ENCODE results near the gene THEMIS.
"Not testable (repeated sequence)": the region's sequence is repeated elsewhere in the genome, so short reads cannot be mapped to it uniquely, and the experiment has no call there.

Gene THEMIS

DNA sequence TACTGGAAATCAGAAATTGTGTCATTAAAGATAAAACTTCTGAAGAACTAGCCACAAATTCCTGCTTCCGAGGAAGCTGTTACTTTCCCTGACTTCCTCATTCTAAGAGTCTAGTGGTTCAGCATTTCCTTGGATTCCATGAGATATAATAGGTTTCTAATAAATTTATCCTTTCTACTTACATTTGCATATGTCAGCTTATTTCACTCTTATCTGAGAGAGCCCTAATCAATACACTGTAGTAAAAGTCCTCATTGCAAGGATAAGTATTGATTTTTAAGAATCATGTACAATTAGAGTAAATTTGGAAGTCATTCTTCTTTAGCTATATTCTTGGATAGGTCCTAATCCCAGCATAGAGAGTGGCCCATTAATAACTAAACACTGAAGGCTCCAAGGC is 16.9 kb upstream of the THEMIS start:
- no peak for DNase-seq (ENCODE audit: extremely low read depth in 1 of 2, low read depth in 1 of 2)

DNA sequence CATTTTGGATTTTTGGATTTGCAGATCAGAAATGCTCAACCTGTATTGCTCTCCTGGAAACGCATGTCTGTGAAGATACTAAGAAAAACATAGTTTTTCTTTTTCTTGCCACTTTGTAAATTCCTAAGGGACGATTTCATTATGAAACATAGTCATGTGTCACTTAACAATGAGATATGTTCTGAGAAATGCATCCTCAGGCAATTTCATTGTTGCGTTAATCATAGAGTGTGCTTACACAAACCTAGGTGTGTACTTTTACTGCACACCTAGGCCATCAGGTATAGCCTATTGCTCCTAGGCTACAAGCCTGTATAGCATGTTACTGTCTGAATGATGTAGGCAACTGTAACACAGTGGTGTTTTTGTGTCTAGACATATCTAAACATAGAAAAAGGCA is 13.4 kb upstream of the THEMIS start:
- DNase-seq (ENCODE audit: extremely low read depth in 1 of 2, low read depth in 1 of 2), result no peak

DNA sequence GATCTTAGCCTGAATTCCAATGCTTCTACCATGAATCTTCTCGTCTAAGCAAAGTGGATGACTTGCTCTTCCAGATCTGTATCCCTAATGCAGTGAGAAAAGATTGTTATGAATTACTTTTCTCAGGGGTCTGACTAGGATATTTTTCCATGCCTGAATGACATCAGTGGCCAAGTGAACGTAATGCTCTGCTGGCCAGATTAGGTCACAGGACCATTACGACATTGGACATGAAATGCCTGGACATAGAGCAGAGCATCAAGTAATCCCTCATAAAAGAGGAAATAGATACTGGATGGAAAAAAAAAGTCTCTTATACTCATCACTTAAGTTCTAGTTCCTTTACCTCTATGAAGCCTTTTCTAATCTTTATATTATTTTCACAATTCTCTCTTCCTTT is 12.1 kb upstream of the THEMIS start:
- DNase-seq (ENCODE audit: extremely low read depth in 1 of 2, low read depth in 1 of 2), result no peak

DNA sequence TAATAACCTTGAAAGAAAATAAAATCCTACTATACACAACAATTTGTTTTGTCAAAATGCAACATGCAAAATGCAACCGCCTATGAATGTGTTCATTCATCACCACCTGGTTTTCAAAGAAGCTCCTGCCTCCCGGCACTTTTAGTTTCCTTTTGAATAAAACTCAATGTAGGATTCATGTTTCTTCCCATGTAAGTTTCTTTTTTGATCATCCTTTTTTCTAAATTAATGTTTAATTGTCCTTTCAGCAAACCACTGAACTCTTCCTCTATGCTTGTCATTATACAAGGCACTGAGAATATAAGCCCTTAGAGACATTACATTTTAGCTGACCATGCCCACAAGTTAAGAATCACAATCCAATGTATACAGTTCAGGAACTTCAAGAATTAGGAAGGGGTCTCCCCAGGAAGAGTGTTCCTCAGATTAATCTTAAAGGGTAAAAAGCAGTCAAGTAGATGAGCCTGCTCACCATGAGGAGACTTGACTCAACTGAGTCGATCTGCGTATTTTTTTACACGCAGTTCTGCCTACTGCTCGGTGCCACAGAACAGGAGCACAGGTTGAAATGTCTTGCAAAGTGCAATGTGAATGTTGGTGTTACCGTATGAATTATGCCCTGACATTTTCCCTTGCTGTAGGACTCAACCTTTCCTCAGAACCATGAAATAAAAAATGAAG is 7.2 kb upstream of the THEMIS start:
- no peak for DNase-seq (ENCODE audit: extremely low read depth in 1 of 2, low read depth in 1 of 2)

DNA sequence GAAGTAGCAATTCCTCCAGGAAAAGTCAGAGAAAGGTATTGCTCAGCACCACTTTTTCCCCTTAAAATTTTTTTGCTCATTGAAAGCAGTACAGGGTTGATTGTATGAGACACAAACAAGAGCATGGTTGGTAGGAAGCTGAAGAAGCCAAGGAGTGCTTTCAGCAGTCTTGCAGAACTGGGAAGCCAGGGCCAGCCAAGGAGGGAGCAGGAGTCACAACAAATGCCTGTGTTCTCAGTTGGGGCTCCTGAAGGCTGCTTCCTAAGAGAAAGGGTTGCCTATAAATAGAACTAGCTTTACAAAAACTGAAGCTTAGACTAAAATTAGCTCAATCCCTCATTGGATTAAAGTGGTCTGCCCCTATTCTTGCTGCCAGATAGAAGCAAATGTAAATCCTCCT is 3.3 kb upstream of the THEMIS start:
- no peak for DNase-seq (ENCODE audit: extremely low read depth in 1 of 2, low read depth in 1 of 2)

DNA sequence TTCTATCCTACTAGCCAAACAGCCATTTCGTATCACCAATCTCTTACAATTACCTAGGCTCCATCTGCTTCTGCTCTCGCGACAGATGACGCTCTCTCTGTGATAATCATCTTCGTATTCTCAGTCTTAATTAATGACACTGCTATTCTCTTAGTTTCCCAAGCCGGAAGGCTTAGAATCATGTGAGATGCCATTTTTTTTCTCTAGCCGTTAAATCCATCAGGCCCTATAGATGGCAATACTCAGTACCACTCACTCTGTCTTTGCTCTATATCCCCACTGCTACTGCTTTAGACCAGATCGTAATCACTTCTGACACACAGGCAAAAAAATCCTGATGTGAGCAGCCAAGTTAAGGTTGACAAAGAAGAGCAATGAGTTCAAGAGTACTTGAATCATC is 2.1 kb upstream of the THEMIS start:
- DNase-seq (ENCODE audit: extremely low read depth in 1 of 2, low read depth in 1 of 2), result no peak

DNA sequence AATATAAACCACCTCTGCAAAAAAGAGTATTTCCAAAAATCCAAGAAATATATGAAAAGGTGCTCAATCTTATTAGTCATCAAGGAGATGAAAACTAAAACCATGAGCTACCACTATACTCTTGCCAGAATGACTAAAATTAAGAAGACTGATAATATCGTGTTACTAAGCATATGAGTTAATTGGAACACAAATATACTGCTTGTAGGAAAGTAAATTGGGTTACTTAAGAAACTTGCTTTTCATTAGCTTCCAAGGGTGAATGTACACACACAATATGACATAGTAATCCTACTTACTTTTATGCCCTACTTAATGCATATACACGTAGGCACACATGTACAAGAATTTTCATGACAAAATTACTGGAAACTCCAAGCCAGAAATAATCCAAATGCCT is 3.4 kb downstream of the THEMIS start:
- DNase-seq (ENCODE audit: extremely low read depth in 1 of 2, low read depth in 1 of 2), result no peak

DNA sequence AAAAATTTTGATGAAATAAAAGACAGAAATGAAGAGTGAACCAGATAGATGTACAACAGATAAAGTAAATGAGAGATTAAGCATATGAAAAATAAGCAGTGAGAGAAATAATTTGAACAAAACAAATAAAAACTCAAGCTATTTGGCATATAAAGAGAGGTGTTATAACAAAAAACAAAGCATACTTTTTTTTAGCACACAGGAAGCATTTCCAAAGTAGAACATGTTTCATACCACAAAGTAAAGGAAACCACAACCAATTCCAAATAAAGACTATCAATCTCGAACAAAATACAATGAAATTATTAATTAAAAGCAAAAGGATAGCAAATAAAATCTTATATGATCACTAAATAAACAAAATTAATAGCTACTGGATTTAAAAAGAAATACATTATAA is 6.8 kb downstream of the THEMIS start:
- no peak for DNase-seq (ENCODE audit: extremely low read depth in 1 of 2, low read depth in 1 of 2)

DNA sequence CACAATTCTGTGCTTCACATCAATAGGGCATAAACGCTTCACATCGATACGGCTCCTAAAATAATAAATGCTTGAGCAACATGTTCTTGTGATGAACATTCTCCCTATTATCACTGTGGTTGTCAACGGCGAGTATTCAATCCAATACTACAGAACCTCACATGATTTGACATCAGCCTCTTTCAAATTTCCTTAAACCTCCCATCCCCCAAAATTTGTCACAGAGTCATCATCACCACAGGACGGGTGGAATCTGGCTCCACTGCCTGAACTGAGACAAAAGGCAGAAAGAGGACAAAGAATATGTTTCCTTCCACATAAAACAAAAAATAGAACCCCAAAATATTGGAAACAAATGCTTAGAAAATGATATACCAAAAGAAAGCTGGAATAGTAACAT is 7.3 kb downstream of the THEMIS start:
- DNase-seq (ENCODE audit: extremely low read depth in 1 of 2, low read depth in 1 of 2), result no peak

DNA sequence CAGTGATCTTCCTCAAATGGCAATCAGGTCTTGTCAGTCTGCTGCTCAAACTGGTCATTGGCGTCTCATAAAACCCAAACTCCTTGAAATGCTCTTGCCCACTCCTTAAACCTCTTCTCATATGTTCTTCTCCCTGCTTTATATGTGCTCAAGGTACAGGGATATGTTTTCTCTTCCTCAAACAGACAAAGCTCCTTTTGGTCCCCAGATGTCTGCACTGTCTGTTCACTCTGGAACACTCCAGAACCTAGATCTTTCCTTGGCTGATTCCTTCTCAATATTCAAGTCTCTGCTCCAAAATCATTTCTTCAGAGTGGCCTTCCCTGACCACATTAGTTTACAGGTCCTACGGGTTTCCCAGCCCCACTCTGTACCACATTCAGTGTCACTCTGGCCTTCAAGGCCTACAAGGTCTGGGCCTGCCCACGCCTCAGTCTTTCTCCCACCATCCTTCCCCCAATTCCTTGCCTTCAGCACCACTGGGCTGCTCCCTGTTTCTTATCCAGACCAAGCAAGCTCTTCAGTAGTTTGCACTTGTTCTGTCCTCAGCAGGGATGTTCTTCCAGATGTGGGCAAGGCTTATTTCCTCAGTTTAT is 9.0 kb downstream of the THEMIS start:
- no peak for DNase-seq (ENCODE audit: extremely low read depth in 1 of 2, low read depth in 1 of 2)

DNA sequence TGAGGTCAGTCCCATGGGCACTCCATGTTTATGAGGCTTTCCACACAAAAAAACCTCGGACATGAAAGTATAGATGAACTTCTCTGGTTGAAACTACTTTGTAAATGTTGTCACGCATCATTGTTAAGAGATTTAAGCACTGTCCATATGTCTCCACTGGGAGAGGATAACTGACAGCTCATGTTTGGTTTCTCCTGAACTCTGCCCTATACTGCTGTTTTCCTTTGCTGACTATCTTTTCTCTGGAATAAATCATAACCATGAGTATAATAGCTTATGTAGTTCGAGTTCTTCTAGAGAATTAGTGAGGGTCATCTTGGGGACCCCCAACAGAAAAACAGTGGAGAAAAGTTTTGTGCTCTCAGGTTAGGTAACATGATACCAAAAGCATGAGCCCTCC is 14.3 kb downstream of the THEMIS start:
- DNase-seq (ENCODE audit: extremely low read depth in 1 of 2, low read depth in 1 of 2), result no peak

DNA sequence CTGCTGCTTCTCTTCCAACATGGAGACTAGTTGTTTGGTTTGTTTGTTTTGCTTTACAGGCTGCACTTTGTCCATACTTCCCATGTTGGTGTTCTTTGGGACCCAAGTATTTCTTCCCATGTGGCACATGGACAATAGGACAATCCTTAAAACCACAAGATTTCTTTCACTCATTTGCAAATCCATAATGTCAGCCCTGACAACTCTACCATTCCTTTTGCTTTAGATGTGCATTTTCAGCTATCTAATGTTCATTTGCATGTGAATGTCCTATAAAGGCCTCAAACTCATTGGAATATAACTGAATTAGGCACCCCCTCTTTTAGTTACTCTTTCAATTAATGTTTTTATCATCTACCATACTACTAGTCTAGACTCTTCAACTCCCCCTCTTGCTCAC is 16.7 kb downstream of the THEMIS start:
- no peak for DNase-seq (ENCODE audit: extremely low read depth in 1 of 2, low read depth in 1 of 2)

DNA sequence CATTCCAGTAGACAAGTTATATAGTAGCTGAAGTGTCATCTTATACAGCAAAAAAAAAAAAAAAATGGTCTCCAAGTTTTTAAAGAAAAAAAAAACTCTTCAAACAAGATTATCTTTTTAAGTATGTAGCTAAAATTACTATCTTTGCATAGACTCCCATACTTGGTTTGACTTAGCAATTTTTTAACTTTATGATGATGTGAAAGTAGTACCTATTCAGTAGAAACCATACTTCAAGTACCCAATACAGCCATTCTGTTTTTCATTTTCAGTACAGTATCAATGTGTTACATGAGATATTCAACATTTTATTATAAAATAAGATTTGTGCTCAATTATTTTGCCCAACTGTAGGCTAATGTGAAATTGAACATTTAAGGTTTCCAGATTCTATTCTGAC is 18.9 kb downstream of the THEMIS start:
- not testable (repeated sequence) for DNase-seq (ENCODE audit: extremely low read depth in 1 of 2, low read depth in 1 of 2)

DNA sequence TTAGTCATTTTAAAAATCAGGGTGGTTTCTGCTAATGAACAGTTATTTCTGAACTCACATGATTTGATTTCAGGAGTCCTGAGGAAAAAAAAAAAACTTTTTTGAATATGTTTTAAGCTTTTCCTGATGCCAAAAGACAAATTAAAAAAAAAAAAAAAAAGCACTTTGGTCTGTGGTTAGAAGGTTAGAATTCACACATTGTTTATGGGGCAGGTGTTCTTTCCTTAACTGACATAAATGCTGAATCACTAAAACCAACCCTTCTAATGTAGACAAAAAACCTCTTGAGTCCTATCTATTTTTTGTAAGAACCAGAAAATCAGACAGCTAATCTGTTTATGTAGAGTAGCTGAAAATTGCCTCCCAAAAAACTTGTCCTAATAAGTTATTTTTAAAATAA is 20.4 kb downstream of the THEMIS start:
- DNase-seq (ENCODE audit: extremely low read depth in 1 of 2, low read depth in 1 of 2), result no peak

DNA sequence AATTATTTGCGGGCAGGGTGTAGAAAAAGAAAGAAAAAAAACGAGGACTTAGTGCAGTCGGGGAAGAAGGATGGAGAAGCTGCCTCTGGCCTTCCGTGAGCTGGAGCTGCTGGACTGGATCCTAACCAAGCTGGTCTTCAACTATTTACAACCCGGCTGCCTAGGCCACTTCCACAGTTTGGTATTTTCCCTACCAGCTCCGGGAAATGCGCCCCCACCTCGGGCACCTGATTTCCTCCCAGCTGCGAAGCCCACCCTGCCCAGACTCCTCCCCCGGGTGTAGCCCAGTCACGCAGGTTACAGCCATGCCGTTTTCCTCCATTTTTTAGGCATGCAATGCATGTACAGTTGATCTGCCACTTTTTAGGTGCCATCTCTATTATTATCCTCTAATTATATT is 21.2 kb downstream of the THEMIS start:
- DNase-seq (ENCODE audit: extremely low read depth in 1 of 2, low read depth in 1 of 2), result no peak

DNA sequence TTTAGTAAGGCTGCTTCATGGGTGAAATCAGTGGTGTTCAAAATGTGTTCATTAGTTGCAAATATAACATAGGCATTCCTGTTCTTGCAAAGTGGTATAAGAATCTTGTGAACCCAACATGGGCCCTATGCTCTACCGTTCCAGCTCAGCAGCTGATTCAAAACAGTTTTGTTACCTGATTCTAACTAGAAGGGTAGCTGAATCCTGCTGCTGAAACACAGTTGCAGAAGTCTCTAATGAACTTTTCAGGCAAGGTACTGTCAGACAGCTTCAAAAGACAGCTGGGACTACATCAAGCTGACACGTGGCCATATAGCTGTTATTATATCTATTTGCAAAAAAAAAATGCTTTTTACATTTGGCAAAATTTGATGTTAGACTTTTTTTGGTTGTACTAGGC is 22.7 kb downstream of the THEMIS start:
- DNase-seq (ENCODE audit: extremely low read depth in 1 of 2, low read depth in 1 of 2), result no peak

DNA sequence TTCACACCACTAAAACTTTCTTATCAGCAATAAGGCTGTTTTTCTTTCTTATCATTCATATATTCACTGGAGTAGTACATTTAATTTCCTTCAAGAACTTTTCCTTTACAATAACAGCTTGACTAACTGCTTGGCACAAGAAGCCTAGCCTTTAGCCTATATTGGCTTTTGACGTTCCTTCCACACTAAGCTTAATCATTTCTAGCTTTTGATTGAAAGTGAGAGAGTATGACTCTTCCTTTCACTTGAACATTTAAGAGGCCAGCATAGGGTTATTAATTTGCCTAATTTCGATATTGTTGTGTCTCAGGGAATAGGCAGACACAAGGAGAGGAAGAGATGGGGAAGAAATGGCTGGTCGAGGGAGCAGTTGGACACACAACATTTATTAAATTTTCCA is 23.6 kb downstream of the THEMIS start:
- DNase-seq (ENCODE audit: extremely low read depth in 1 of 2, low read depth in 1 of 2), result no peak

DNA sequence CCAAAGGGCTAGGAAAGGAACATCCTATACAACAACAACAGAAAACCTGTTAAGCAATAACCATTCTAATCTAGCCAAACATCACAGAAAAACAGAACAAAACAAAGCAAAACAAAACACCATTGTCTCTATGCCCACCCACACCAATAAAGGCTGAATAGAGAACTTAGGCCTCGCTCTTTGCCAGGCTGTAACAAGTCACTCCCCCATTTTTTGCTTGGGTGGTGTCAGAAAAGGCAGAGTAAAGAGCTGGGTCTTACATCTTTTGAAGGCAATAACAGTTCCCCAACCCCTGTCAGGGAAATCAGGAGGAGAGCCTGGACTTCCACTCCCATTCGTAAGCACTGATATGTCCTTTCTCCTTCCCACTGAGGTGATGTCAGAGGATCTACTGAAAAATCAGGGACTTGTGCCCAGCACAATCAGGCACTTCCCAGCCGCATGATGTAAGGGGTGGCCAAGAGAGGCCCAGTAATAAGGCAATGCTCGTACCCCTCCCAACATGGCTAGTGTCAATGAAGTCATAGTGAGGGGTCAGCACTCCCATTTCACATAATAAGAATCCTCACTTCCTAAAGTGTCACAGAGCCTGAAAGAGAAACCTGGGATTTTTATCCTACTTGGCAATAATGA is 31.0 kb downstream of the THEMIS start:
- DNase-seq (ENCODE audit: extremely low read depth in 1 of 2, low read depth in 1 of 2), result no peak

DNA sequence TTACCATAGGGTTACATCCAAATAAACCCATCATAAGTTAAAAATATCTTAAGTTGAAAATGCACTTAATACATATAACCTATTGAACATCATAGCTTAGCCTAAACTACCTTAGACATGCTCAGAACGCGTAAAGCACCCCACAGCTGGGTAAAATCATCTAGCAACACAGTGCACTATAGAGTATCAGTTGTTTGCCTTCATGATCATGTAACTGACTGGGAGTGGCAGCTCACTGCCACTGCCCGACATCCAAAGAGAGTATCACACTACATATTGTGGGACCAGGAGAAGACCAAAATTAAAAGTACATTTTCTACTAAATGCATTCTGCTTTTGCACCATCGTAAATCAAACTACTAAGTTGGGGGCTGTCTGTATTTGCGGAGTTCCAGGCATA is 31.7 kb downstream of the THEMIS start:
- no peak for DNase-seq (ENCODE audit: extremely low read depth in 1 of 2, low read depth in 1 of 2)

DNA sequence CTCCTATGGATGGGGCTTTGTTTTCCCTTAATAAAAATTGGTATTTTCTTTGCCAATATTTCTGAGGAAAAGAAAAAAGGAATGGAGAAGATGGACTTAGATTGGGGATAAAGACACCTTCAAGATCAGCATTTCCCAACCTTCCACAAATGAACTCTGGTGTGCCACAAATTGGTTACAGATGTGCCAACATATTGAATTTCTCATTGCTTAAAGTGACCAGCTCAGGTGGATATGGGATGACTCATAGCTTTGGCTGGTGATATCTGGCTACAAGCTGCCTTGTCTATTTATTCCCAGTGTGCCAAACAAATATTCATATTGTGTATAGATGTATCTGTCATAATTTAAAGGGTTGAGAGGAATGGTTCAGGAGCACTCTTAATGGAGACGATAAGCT is 32.5 kb downstream of the THEMIS start:
- no peak for DNase-seq (ENCODE audit: extremely low read depth in 1 of 2, low read depth in 1 of 2)

DNA sequence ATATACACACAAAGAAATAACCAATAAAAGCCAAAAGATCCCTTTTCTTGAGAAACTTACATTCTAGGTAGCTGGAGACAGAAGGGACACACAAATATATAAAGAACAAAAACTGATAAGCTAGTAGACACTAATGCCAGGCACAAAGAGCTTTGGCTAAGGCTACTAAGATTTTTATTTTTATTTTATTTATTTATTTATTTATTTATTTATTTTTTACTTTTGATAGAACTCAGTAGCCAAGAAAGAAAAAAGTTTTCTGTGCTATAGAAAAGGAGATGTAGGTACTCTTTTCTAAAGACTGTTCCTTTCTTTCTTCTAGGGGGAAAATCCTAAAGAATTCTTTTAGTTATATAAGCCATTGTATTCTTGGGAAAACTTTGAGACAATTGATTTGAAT is 34.1 kb downstream of the THEMIS start:
- no peak for DNase-seq (ENCODE audit: extremely low read depth in 1 of 2, low read depth in 1 of 2)

DNA sequence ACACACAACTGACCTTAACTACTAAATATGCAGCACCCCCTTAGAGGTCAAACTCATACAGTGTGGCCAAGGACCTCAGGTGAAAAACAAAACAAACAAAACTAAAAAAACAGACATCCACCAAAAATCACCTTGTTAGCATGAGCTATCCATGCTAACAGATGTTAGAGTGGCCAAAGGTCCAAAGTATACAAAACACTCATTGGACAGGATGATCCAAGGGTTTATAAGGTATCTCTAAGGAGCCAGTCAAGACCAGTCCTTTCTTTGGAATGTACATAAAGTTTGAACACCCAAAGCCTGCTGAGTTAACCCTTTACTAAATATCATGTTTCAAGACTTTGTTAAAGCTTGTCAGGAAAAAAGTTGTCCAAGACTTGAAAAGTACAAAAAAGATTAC is 35.8 kb downstream of the THEMIS start:
- no peak for DNase-seq (ENCODE audit: extremely low read depth in 1 of 2, low read depth in 1 of 2)

DNA sequence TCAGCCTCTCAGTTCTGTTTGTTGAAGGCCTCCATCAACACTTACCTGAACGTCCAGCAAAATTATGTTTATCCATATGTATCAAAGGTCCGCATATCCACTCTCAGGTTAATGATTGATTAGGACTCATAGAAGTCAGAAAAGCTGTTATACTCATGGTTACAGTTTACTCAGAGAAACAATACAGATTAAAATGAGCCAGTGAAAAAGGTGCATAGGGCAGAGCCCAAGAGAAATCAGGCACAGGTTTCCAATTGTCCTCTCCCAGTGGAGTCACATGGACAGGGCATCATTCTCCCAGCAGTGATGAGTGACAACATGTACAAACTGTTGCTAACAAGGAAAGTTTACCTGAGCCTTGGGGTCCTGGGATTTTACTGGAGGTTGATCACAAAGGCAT is 36.2 kb downstream of the THEMIS start:
- no peak for DNase-seq (ENCODE audit: extremely low read depth in 1 of 2, low read depth in 1 of 2)

Measured in activated CD8-positive, alpha-beta memory T cell treated with anti-CD3 and anti-CD28 coated beads for 1 hour (primary cell).